ENCODE measurements around the gene ALDH1A3. TPM values are rescaled to one million over a fixed set of nuclear protein-coding genes. Genes with fewer than 3 reads are reported as not detected.

Gene ALDH1A3
- total and polyA plus RNA-seq, 2 of the 4 experiments (the other 2 are of a cell fraction), result 3.1 to 5.0 TPM

- H2BK5ac ChIP-seq (ENCODE audit: low read depth, low read length, poor library complexity, severe bottlenecking), result no peak overlapping the region
- H3K9me1 ChIP-seq (ENCODE audit: insufficient read depth, low read length), result no peaks in the 10 kb centered on the region
- H3K4ac ChIP-seq (ENCODE audit: low read depth, low read length), result no peak overlapping the region
- H2AFZ ChIP-seq (replicated peaks; ENCODE audit: low read length, poor library complexity), result no peak overlapping the region
- no CpG with 5 or more reads among the region's 3 CpGs for WGBS, 2 experiments (ENCODE audit: extremely low coverage in 2 of 2, insufficient read length in 1 of 2)
- intact Hi-C loops (cut with micrococcal nuclease), result no loop called here
- H4K8ac ChIP-seq (ENCODE audit: low read depth in 2 of 2, low read length in 2 of 2), result no peak overlapping the region
- H3K4me1 ChIP-seq (ENCODE audit: control insufficient read depth, insufficient read depth, low read length), result 0 out of 2 replicates have a peak, but pooled peaks cover 2% of the 10 kb centered on the region
- BruUV-seq (replicated peaks), result no TSS peak
- H4K91ac ChIP-seq (ENCODE audit: insufficient read depth, low read depth, low read length), result no peak overlapping the region
- no peak for TF ChIP-seq FOS (IDR thresholded peaks at IDR 0.05; ENCODE audit: low read depth, low read length)
- no peak for TF ChIP-seq RCOR1 (IDR thresholded peaks at IDR 0.05; ENCODE audit: insufficient replicate concordance, low read length)
- no peak overlapping the region for H2BK15ac ChIP-seq (ENCODE audit: low read depth, low read length)
- ChIA-PET CTCF (interaction anchor here (0.6 kb wide), 1 partner anchor 165 kb away, joined by 3 read pairs; no protein-coding TSS in a partner anchor), POLR2A (ENCODE audit: unreplicated experiment) (no interaction called here)
- dilution Hi-C loops (cut with HindIII; ENCODE audit: low sequenced_read_pairs, unreplicated experiment), result no loop called here
- no peak overlapping the region for H3K27ac ChIP-seq (ENCODE audit: insufficient read depth, low read length)
- no peaks in the 10 kb centered on the region for H3K9me3 ChIP-seq (ENCODE audit: control insufficient read depth, insufficient read depth, low read length)
- no peak overlapping the region for H3K4me3 ChIP-seq (ENCODE audit: insufficient read depth, low read depth, low read length)
- H2AK9ac ChIP-seq (replicated peaks; ENCODE audit: low read depth, low read length, poor library complexity), result no peak overlapping the region
- H3K4me2 ChIP-seq (ENCODE audit: low read depth, low read length), result no peak overlapping the region
- H2AK5ac ChIP-seq (ENCODE audit: low read depth, low read length), result no peak overlapping the region
- ATAC-seq (ENCODE audit: low read depth) (no peak), DNase-seq (no peak)
- no peak overlapping the region for H2BK120ac ChIP-seq (ENCODE audit: low read depth, low read length)
- H3K9ac ChIP-seq (ENCODE audit: low read depth, low read length), result no peak overlapping the region
- no peak overlapping the region for H3K23ac ChIP-seq (ENCODE audit: low read depth, low read length)
- no peak overlapping the region for H2BK20ac ChIP-seq (ENCODE audit: low read depth, low read length)
- no peak overlapping the region for H3K56ac ChIP-seq (ENCODE audit: extremely low read depth, insufficient read depth, low read length)
- H3K36me3 ChIP-seq (ENCODE audit: control insufficient read depth, insufficient read depth, low read length), result no peaks in the 10 kb centered on the region
- H4K20me1 ChIP-seq (ENCODE audit: insufficient read depth, low read length), result no peaks in the 10 kb centered on the region
- no peak overlapping the region for H4K5ac ChIP-seq (ENCODE audit: low read depth, low read length)
- peaks cover 4% of the 10 kb centered on the region; the same call in 1 of the 2 replicates for H3K27me3 ChIP-seq (ENCODE audit: control insufficient read depth, insufficient read depth, low read length)
- in situ Hi-C loops (cut with MboI; ENCODE audit: low sequenced_read_pairs), result no loop called here
- H3K14ac ChIP-seq (replicated peaks; ENCODE audit: low read depth, low read length), result no peak overlapping the region
- no peaks in the 10 kb centered on the region for H3K79me1 ChIP-seq (ENCODE audit: low read depth in 1 of 2, low read length in 2 of 2)
- H3K18ac ChIP-seq (ENCODE audit: low read depth, low read length), result no peak overlapping the region
Measured at GRCh38 chr15:100834731-100835130, 44.9 kb upstream of the ALDH1A3 start.

Data from IMR-90 (cell line).